IMR-90 (cell line): ENCODE data around the gene SLC38A3. TPM values are rescaled to one million over a fixed set of nuclear protein-coding genes. Genes with fewer than 3 reads are reported as not detected.

Experiments
- ATAC-seq: fragments of 200-7000 bp; cut with Tn5 transposase; 2 replicates; pipeline ENCODE4 v1.9.1; 2020; ENCODE audit warnings: low read depth, mild to moderate bottlenecking, moderate library complexity
- BruUV-seq: library from RNA; stranded (reverse); fragments of 400-500 nt; replicated peaks from 2 replicates; lab custom pipeline; 2021; lab: Mats Ljungman, UMichigan
- CTCF ChIA-PET: fragments of 300-600 bp; formaldehyde crosslinking; extraction: SDS; loops from one replicate; lab custom pipeline; 2021; ENCODE audit warnings: antibody characterized with exemption; lab: Yijun Ruan, JAX
- POLR2A ChIA-PET: fragments of 300-600 bp; sonication (Branson Sonifier 250); formaldehyde crosslinking; loops from one replicate; lab custom pipeline; 2022; ENCODE audit warnings: antibody characterized with exemption; ENCODE audit not compliant: unreplicated experiment; lab: Charles Lee
- DNase-seq: peaks from one replicate; pipeline ENCODE4 v3.0.0; 2013
- H2AFZ ChIP-seq: replicated peaks from 2 replicates; pipeline ENCODE3; 2013; ENCODE audit warnings: low read length, mild to moderate bottlenecking; ENCODE audit not compliant: poor library complexity
- H2AK5ac ChIP-seq: 2 replicates; pipeline ENCODE4 v1.6.1; 2013; ENCODE audit warnings: low read depth, low read length, inconsistent platforms
- H2AK9ac ChIP-seq: replicated peaks from 2 replicates; pipeline ENCODE3; 2013; ENCODE audit warnings: mild to moderate bottlenecking, low read depth, low read length, moderate library complexity; ENCODE audit not compliant: poor library complexity
- H2BK120ac ChIP-seq: 2 replicates; pipeline ENCODE4 v1.6.1; 2013; ENCODE audit warnings: low read depth, low read length, inconsistent platforms
- H2BK15ac ChIP-seq: 3 replicates; pipeline ENCODE4 v1.6.1; 2013; ENCODE audit warnings: low read depth, low read length, inconsistent platforms
- H2BK20ac ChIP-seq: 2 replicates; pipeline ENCODE4 v1.6.1; 2013; ENCODE audit warnings: low read depth, mild to moderate bottlenecking, inconsistent platforms, low read length, moderate library complexity
- H2BK5ac ChIP-seq: 2 replicates; pipeline ENCODE4 v1.6.1; 2013; ENCODE audit warnings: mild to moderate bottlenecking, low read depth, low read length, inconsistent platforms; ENCODE audit not compliant: poor library complexity, severe bottlenecking
- H3K14ac ChIP-seq: replicated peaks from 2 replicates; pipeline ENCODE4 v1.6.1; 2013; ENCODE audit warnings: low read depth, low read length, inconsistent platforms
- H3K18ac ChIP-seq: 2 replicates; pipeline ENCODE4 v1.6.1; 2013; ENCODE audit warnings: low read depth, low read length, control low read depth
- H3K23ac ChIP-seq: 2 replicates; pipeline ENCODE4 v1.6.1; 2013; ENCODE audit warnings: low read depth, low read length, inconsistent platforms
- H3K27ac ChIP-seq: 2 replicates; pipeline ENCODE4 v1.5.1; 2013; ENCODE audit warnings: mild to moderate bottlenecking, control low read depth, low read length; ENCODE audit not compliant: insufficient read depth
- H3K27me3 ChIP-seq: 2 replicates; pipeline ENCODE4 v1.6.1; 2013; ENCODE audit warnings: low read length; ENCODE audit not compliant: control insufficient read depth, insufficient read depth
- H3K36me3 ChIP-seq: 2 replicates; pipeline ENCODE4 v1.6.1; 2013; ENCODE audit warnings: low read length, mixed read lengths; ENCODE audit not compliant: control insufficient read depth, insufficient read depth
- H3K4ac ChIP-seq: 2 replicates; pipeline ENCODE4 v1.6.1; 2013; ENCODE audit warnings: low read depth, low read length, inconsistent platforms
- H3K4me1 ChIP-seq: 2 replicates; pipeline ENCODE4 v1.6.1; 2013; ENCODE audit warnings: low read length, mixed read lengths; ENCODE audit not compliant: control insufficient read depth, insufficient read depth
- H3K4me2 ChIP-seq: 2 replicates; pipeline ENCODE4 v1.6.1; 2013; ENCODE audit warnings: low read depth, mild to moderate bottlenecking, control low read depth, low read length, moderate library complexity
- H3K4me3 ChIP-seq: 2 replicates; pipeline ENCODE4 v1.5.1; 2013; ENCODE audit warnings: low read depth, mild to moderate bottlenecking, control low read depth, low read length, moderate library complexity; ENCODE audit not compliant: insufficient read depth
- H3K56ac ChIP-seq: 2 replicates; pipeline ENCODE4 v1.6.1; 2013; ENCODE audit warnings: low read length, inconsistent platforms; ENCODE audit not compliant: insufficient read depth; ENCODE audit errors: extremely low read depth
- H3K79me1 ChIP-seq, 2 experiments: 2 replicates each; pipeline ENCODE4 v1.6.1; 2013; ENCODE audit warnings: low read length in 2 of 2, inconsistent platforms in 1 of 2, low read depth in 1 of 2
- H3K9ac ChIP-seq: 2 replicates; pipeline ENCODE4 v1.6.1; 2013; ENCODE audit warnings: low read depth, low read length, control low read depth
- H3K9me1 ChIP-seq: 2 replicates; pipeline ENCODE4 v1.6.1; 2013; ENCODE audit warnings: low read length, inconsistent platforms; ENCODE audit not compliant: insufficient read depth
- H3K9me3 ChIP-seq: 2 replicates; pipeline ENCODE4 v1.6.1; 2013; ENCODE audit warnings: low read length; ENCODE audit not compliant: control insufficient read depth, insufficient read depth
- H4K20me1 ChIP-seq: 2 replicates; pipeline ENCODE4 v1.6.1; 2013; ENCODE audit warnings: low read length, inconsistent platforms; ENCODE audit not compliant: insufficient read depth
- H4K5ac ChIP-seq: 2 replicates; pipeline ENCODE4 v1.6.1; 2013; ENCODE audit warnings: mild to moderate bottlenecking, low read depth, low read length, control low read depth
- H4K8ac ChIP-seq, 2 experiments: 2 replicates each; pipeline ENCODE4 v1.6.1; 2013; ENCODE audit warnings: low read depth in 2 of 2, low read length in 2 of 2, control low read depth in 1 of 2, inconsistent platforms in 1 of 2
- H4K91ac ChIP-seq: 2 replicates; pipeline ENCODE4 v1.6.1; 2013; ENCODE audit warnings: low read depth, low read length, inconsistent platforms; ENCODE audit not compliant: insufficient read depth
- ELK1 ChIP-seq: fragments of 150-350 bp; IDR thresholded peaks from 2 replicates; pipeline ENCODE4 v1.6.1; 2016; ENCODE audit warnings: low read depth, mild to moderate bottlenecking, low read length, moderate library complexity, borderline replicate concordance
- MXI1 ChIP-seq: IDR thresholded peaks from 2 replicates; pipeline ENCODE4 v1.6.1; 2012; ENCODE audit warnings: low read depth, mild to moderate bottlenecking, low read length, moderate library complexity, borderline replicate concordance
- POLR2A ChIP-seq: IDR thresholded peaks from 2 replicates; pipeline ENCODE4 v1.6.1; 2012; ENCODE audit warnings: mild to moderate bottlenecking, low read depth, low read length
- RAD21 ChIP-seq: IDR thresholded peaks from 2 replicates; pipeline ENCODE4 v1.6.1; 2012; ENCODE audit warnings: low read length, improper control_type of control experiment
- RFX5 ChIP-seq: IDR thresholded peaks from 2 replicates; pipeline ENCODE4 v1.8.0; 2012; ENCODE audit warnings: low read depth, mild to moderate bottlenecking, low read length, moderate library complexity
- WGBS, 2 experiments: methylation state at CpG; one replicate each; pipeline versions ENCODE4 v1.1.5 to v1.1.7; 2013; ENCODE audit warnings: missing lambda C conversion rate in 2 of 2; ENCODE audit not compliant: insufficient read length in 1 of 2; ENCODE audit errors: extremely low coverage in 2 of 2; 5-methylcytosine and 5-hydroxymethylcytosine counted together
- dilution Hi-C: fragments of 300-500 bp; cut with HindIII; formaldehyde crosslinking; loops from one replicate; pipeline ENCODE4 v1.14.3; 2018; ENCODE audit warnings: low sequenced_read_pairs; ENCODE audit not compliant: unreplicated experiment
- in situ Hi-C: fragments of 300-500 bp; cut with MboI; formaldehyde crosslinking; loops from 3 replicates; pipeline ENCODE4 v1.14.3; 2019; ENCODE audit warnings: low sequenced_read_pairs, inconsistent platforms, mixed read lengths
- intact Hi-C: fragments of 100-400 bp; cut with micrococcal nuclease; formaldehyde crosslinking; loops from 2 replicates; pipeline ENCODE4 v1.10.0; 2022
- polyA plus RNA-seq, 3 experiments: library from polyadenylated mRNA; depleted of rRNA; stranded (reverse); fragments of >200 nt; gene quantifications; 2 replicates each; pipeline ENCODE4 v1.2.3, GENCODE V29; 2012; ENCODE audit warnings: low replicate concordance in 1 of 3
- total RNA-seq: library from RNA; depleted of rRNA; stranded (reverse); fragments of >200 nt; gene quantifications from 2 replicates; pipeline ENCODE4 v1.2.3, GENCODE V29; 2012

The SLC38A3 gene
- total and polyA plus RNA-seq, 2 of the 4 experiments (the other 2 are of a cell fraction): 0.12 to 0.36 TPM

DNA sequence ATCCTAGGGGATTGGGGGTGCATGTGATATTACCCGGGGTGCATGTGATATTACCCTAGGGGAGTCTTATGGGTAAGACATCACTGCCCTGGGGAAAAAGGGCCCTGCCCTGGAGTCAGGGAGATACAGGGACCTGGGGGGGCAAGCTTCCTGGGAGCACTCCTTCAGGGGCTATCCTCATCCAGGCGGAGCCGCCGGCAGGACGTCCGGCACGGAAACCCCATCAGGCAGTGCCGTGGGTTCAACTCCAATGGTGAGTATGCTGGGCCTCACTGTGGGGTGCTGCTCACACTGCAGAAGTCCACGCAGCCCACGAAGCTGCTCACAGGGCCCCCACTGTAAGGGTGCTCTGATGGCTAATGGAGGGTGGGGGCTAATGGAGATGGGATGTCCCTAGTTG, 19.0 kb upstream of the SLC38A3 start:
- Histone ChIP-seq H3K14ac (no peak overlapping the region), H2AK9ac (no peak overlapping the region), H3K79me1 (no peaks in the 10 kb centered on the region), H4K8ac (no peak overlapping the region), H4K5ac (no peak overlapping the region), H2AK5ac (no peak overlapping the region), H3K23ac (no peak overlapping the region), H3K27ac (no peak overlapping the region), H3K18ac (no peak overlapping the region), H3K9ac (no peak overlapping the region), H2BK5ac (no peak overlapping the region), H2BK15ac (no peak overlapping the region), H3K4me3 (no peak overlapping the region), H3K9me3 (no peaks in the 10 kb centered on the region), H2BK20ac (no peak overlapping the region), H3K4me2 (no peak overlapping the region), H3K9me1 (no peaks in the 10 kb centered on the region), H4K20me1 (no peaks in the 10 kb centered on the region), H2AFZ (no peak overlapping the region), H3K4ac (no peak overlapping the region), H4K91ac (no peak overlapping the region), H3K56ac (no peak overlapping the region), H3K4me1 (no peaks in the 10 kb centered on the region), H3K27me3 (no peaks in the 10 kb centered on the region), H2BK120ac (no peak overlapping the region), H3K36me3 (peaks cover 34% of the 10 kb centered on the region)
- 79% methylated on average over 7 of the region's 10 CpGs; no CpG with 5 or more reads in 1 of the 2 experiments for WGBS, 2 experiments
- POLR2A ChIA-PET: no interaction called here
- no TSS peak for BruUV-seq
- DNase-seq (no peak), ATAC-seq (no peak)
- in situ Hi-C loops: no loop called here
- no peak for TF ChIP-seq RFX5
- TF ChIP-seq RAD21: no peak
- no peak for TF ChIP-seq POLR2A
- no peak for TF ChIP-seq ELK1
- TF ChIP-seq MXI1: no peak
- dilution Hi-C loops: no loop called here
- intact Hi-C loops: no loop called here
- CTCF ChIA-PET: no interaction called here
